CMK (cell line): ENCODE data around the gene HOXC10.

Experiments
- DNase-seq: peaks from one replicate; pipeline ENCODE4 v3.0.0-alpha.2; 2010; ENCODE audit warnings: low read depth

HOXC10 gene

GRCh38 chr12:53965281-53966084, 19.5 kb upstream of the HOXC10 start:
- no peak for DNase-seq

DNA sequence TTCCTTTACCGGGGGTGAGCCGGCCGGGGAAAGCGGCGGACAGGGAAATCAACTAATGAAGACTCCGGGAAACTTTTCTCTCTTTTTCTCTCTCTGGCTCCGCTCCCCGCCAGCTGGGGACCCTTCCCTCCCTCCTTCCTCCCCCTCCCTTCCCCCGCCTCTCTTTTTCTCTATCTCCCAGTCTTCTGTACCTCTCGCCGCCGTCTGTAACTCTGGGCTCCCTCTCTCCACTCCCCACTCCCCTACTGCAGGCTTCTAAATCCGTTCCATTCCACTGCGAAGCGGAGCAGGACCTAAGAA, 18.9 kb upstream of the HOXC10 start:
- DNase-seq: no peak

GRCh38 chr12:53966385-53967133, 18.4 kb upstream of the HOXC10 start:
- no peak for DNase-seq

- DNase-seq: no peak
Observed at GRCh38 chr12:53967421-53967925, 17.5 kb upstream of the HOXC10 start.

DNA sequence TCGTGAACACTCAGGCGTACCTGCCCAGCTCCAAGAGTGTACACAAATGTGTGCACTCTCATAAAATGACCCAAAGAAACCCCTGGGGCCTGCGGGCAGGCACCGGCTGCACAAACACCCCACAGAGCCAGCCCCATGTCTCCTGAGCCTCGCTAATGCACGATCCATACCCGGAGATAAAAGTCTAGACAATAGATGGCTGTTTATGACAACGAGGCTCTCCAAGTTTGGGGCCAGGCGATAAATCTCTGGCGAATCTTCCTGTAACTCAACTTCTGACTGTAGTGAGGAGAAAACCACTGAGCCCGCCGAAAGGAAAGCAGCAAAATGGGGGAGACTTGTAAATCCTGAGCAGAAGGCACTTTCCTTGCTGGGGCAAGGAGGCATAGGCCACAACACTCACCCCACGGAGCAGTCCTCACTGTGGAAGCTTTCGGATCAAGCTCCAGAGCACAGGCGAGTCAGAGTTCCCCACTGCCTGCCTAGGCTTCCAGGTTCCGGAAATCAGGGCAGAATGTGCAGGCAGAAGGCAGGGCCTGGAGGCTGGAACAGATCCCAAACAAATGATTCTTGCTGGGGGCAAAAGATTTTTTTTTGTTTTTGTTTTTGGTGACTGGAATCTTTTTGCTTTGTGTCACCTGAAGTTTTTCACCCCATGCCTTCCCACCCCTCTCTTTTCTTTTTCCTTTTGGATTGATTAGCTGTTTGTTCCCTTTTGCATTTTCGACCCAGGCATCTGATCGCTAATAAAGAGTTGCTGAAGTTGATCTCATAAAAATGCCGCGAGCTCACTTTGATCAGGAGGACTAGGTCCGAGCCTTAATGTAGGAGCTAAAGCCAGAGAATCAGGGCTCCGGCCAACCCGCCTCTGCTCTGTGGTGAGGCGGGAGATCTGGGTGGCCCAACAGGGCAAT, 16.5 kb upstream of the HOXC10 start:
- DNase-seq: no peak

- DNase-seq: no peak
Observed at GRCh38 chr12:53969588-53970259, 15.2 kb upstream of the HOXC10 start.

GRCh38 chr12:53970451-53970850, 14.5 kb upstream of the HOXC10 start:
- DNase-seq: no peak

DNA sequence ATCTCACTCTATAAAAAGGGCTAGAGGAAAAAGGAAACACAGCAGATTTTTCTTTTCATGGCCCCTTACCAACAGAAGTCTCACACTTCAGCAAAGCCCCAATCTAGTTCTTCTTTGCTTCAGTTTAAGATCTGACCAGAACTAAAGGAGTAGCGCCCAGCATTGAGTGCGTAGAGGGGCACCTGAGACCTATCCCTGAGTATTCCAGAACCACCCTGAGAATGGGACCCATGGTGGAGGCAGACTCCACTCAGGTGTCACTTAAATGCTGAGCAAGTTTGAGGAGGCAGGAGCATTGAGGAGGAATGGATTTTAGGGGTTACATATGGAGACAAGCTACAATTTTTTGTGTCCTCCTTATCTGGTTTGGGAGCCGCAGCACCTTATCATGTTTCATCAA, 13.8 kb upstream of the HOXC10 start:
- no peak for DNase-seq

DNA sequence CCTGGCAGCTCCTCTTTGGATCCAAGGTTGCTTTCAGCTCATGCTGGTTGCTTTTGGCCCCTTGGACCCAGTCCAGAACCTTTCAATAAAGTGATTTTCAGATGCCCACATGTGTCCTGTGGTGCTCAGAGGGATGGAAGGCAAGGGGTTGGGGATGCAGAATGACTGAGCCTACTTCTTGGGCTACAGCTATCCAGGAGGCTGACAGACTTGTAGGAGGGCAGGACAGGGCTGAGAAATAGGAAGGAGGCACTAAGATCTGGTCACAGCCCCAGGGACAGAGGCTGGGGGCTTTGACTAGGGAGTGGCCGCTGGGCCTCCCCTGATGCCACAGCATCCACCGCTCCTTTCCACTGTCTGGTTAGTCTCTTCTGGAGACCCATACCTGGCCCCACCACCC, 13.3 kb upstream of the HOXC10 start:
- no peak for DNase-seq

DNA sequence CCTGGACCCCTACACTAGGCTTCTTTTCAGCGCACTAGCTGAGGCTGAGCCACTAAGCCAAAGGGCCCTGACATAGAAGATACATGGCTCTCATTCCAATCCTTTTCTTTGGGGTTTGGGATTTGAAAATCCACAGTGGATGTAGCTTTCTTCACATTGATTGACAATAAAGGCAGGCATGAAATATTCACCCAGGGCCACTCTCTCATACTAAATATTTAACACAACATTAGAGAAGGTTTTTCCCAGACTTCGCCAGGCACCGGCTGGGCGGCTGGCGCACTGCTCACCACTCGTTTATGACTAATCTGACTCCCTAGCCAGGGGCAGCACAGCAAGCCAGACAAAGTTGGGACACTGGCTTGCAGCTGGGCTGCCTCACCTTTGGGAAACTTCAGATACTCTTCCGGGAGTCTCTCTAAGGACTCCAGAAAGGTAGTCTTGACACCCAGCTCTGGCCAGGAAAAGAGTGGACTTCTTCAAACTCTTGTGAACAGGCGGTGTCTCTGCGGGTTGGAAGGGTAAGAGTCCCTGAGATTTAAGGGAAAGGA, 12.7 kb upstream of the HOXC10 start:
- no peak for DNase-seq

DNA sequence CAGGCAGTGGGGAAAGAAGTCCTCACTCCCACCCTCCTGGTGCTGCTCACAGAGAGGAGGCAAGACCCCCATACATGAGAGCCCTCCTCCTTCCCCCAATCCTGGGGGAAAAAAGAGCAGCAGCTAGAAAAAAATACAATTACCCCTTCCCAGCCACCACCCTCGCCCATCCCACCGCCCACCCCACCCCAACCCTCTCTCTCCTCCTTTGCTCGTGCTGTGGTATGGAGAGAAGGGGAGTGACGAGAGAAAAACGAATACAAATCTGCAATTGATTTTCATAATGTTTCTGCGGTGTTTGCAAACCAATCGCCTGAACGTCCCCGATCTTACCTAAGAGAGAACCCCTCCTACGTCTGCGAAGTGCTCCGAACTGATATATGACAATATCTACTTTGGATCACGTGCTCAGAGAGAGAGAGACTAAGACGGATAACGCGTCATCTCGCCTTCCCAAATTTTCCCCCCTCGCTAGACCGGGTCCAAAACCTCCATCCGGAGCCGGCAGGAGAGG, 12.2 kb upstream of the HOXC10 start, which contains the start of gene HOXC11:
Gene HOXC11 (plus strand): TSS at position 405 of the 514 bp plus-strand sequence. CDS start 116 bp downstream, outside the sequence.
- no peak for DNase-seq

DNA sequence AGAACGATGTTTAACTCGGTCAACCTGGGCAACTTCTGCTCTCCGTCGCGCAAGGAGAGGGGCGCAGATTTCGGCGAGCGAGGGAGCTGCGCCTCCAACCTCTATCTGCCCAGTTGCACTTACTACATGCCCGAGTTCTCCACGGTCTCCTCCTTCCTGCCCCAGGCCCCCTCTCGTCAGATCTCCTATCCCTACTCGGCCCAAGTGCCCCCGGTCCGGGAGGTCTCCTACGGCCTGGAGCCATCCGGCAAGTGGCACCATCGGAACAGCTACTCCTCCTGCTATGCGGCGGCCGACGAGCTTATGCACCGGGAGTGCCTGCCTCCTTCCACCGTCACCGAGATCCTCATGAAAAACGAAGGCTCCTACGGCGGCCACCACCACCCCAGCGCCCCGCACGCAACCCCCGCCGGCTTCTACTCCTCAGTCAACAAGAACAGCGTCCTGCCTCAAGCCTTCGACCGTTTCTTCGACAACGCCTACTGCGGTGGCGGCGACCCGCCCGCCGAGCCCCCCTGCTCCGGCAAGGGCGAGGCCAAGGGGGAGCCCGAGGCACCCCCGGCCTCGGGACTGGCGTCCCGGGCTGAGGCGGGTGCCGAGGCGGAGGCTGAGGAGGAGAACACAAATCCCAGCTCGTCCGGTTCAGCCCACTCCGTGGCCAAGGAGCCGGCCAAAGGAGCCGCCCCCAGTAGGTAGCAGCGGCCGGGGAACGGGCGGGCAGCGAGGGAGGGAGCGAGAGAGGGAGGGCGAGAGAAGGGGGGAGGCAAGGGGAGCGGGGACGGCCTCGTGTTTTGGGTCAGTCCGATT, 11.5 kb upstream of the HOXC10 start:
- no peak for DNase-seq

- DNase-seq: no peak
Observed at GRCh38 chr12:53974084-53975063, 10.6 kb upstream of the HOXC10 start, which contains the start of gene HOTAIR. Gene HOTAIR (minus strand): TSS chr12:53974954.

DNA sequence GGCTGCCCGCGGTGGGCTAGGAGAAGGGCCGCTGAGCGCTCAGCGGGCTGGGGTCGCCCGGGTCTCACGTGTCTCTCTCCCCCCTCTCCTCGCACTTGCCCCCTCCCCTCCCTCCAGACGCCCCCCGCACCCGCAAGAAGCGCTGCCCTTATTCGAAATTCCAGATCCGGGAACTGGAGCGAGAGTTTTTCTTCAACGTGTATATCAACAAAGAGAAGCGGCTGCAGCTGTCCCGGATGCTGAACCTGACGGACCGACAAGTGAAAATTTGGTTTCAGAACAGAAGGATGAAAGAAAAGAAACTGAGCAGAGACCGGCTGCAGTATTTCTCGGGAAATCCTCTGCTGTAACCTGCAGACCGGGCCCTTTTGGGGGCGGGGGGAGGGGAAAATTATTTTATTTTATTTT, 9.9 kb upstream of the HOXC10 start:
- DNase-seq: no peak

GRCh38 chr12:53975479-53976152, 9.3 kb upstream of the HOXC10 start:
- DNase-seq: no peak

GRCh38 chr12:53976172-53976822, 8.6 kb upstream of the HOXC10 start:
- DNase-seq: no peak

DNA sequence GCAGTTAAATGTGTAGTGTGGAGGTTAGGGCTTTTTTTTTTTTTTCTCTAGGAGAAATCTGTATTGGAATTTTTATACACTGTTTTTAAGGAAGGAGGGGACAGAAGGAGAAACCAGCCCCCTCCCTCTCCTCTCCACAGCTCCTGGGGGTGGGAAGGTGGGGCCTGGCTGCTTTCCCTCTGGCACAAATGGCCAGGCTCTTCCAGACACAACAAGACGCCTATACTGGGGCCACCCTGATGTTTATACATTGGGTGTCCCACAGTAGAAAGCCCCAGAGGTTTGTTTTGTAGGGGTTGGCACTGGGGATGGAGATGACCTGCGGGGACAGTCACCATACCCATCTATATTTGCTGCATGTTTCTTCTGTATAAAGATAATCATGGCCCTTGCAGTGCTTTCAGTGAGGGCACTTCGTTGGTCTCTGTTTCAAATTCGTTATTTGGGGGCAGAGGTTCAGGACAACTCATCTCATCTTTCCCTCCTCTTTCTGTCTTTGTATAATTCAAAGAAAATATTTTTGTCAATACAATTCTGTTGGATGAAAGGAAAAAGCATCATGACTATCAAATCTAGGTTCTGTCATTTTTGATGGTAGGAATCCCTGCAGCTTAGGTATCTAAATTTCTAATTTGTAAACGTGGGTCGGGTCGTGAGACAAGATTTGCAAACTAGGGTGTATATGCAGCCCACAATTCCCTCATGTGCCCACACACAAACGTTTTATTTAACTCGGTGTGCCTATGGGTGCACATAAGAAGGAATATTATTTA, 7.9 kb upstream of the HOXC10 start:
- DNase-seq: no peak
